AG09309 (cell line): ENCODE results near the gene COL18A1.

Source experiments
- DNase-seq: peaks from one replicate; pipeline ENCODE4 v3.0.0-alpha.2; 2010; ENCODE audit warnings: low read depth
- H3K4me3 ChIP-seq: 2 replicates; pipeline ENCODE4 v1.5.1; 2011; ENCODE audit warnings: mild to moderate bottlenecking, low read depth, low read length, moderate library complexity; ENCODE audit not compliant: control insufficient read depth
- CTCF ChIP-seq: IDR thresholded peaks from 2 replicates; pipeline ENCODE4 v1.5.1; 2011; ENCODE audit warnings: mild to moderate bottlenecking, low read depth, low read length, inconsistent platforms; ENCODE audit not compliant: insufficient read depth, control insufficient read depth; ENCODE audit errors: missing control alignments

Gene COL18A1

GRCh38 chr21:45496151-45496967, 91.4 kb downstream of the COL18A1 start:
- no peak for TF ChIP-seq CTCF
- no peak overlapping the region for H3K4me3 ChIP-seq
- no peak for DNase-seq

GRCh38 chr21:45496968-45497845, 92.2 kb downstream of the COL18A1 start:
- no peak overlapping the region for H3K4me3 ChIP-seq
- DNase-seq = no peak
- TF ChIP-seq CTCF = no peak

GRCh38 chr21:45497846-45498645, 93.1 kb downstream of the COL18A1 start:
- no peak overlapping the region for H3K4me3 ChIP-seq
- TF ChIP-seq CTCF = no peak
- no peak for DNase-seq

- H3K4me3 ChIP-seq = no peak overlapping the region
- no peak for DNase-seq
- no peak for TF ChIP-seq CTCF
Measured at GRCh38 chr21:45498646-45499000, 93.7 kb downstream of the COL18A1 start.

- DNase-seq = no peak
- H3K4me3 ChIP-seq = no peak overlapping the region
- TF ChIP-seq CTCF = no peak
Measured at GRCh38 chr21:45499201-45499750, 94.3 kb downstream of the COL18A1 start.
